Subcutaneous adipose tissue (tissue), 4 donors: Measurements from ENCODE around the gene UNCX. TPM values are rescaled to one million over a fixed set of nuclear protein-coding genes. Genes with fewer than 3 reads are reported as not detected.

Experiments used
- CTCF ChIP-seq: fragments of 450-650 bp; IDR thresholded peaks from one replicate; pipeline ENCODE4 v1.5.1; 2016; ENCODE audit warnings: low read depth, mild to moderate bottlenecking, control low read depth, antibody characterized with exemption, moderate library complexity
- total RNA-seq, 4 donors: library from RNA; depleted of rRNA; stranded (reverse); fragments of >200 nt; gene quantifications; one replicate each; pipeline ENCODE4 v1.1.0, GENCODE V29; 2016

Gene UNCX
- total RNA-seq, 4 donors from 2014 or later = not detected

GRCh38 chr7:1275451-1276381 is 43.0 kb downstream of the UNCX start:
- TF ChIP-seq CTCF = no peak

GRCh38 chr7:1276626-1277175 is 44.0 kb downstream of the UNCX start:
- no peak for TF ChIP-seq CTCF

DNA sequence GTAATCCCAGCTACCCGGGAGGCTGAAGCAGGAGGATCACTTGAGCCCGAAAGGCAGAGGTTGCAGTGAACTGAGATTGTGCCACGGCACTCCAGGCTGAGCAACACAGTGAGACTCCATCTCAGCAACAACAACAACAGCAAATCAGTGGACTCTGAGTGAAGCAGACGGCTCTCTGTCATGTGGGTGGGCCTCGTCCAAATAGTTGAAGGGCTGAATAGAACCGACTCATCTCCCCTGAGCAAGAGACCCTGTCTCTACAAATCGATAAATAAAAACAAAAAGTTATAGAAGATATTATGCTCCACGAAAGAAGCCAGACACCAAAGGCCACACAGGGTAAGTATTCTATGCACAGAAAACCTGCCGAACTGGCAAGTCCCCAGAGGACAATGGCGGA is 45.9 kb downstream of the UNCX start:
- TF ChIP-seq CTCF = no peak

- TF ChIP-seq CTCF = no peak
Observed at GRCh38 chr7:1279041-1279440, 46.4 kb downstream of the UNCX start.

- TF ChIP-seq CTCF = no peak
Observed at GRCh38 chr7:1281068-1281467, 48.4 kb downstream of the UNCX start.

DNA sequence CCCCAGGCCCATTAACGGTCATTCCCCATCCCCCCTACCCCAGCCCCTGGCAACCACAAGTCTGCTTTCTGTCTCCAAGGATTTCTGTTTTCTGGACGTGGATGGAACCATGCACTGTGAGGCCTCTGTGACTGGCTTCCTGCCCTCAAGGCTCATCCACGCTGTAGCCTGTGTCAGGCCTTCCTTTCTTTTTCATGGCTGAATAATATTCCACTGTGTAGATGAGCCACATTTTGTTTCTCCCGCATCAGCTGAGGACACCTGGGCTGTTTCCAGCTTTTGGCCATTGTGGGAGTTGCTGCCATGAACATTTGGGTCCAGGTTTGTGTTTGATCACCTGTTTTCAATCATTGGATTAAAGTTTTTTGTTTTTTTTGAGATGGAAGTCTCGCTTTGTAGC is 50.0 kb downstream of the UNCX start:
- TF ChIP-seq CTCF = no peak

DNA sequence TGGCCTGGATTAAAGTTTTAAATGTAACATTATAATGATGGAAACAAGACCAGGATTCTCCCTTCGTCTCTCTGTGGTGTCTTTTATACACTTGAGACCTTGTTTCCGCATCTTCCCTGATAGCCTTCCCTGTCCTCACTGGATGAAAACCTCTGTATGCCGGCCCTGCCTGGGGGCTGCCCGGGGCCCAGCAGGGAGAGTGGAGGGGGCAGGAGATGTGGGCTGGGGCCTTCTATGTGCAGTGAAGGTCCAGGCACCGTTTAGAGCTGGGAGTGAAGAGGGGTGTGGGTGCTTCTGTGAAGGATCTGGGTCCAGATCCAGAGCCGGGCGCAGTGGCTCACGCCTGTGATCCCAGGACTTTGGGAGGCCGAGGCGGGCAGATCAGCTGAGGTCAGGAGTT is 50.7 kb downstream of the UNCX start:
- TF ChIP-seq CTCF = no peak
